GM19395 (cell line): ENCODE results near the gene CEP85L.
A peak's percentile ranks its signal among the peaks of the same experiment; 100 is the strongest.

ENCODE experiments used
- ATAC-seq: cut with Tn5 transposase; IDR thresholded peaks from one replicate; pipeline ENCODE4 v1.9.1; 2021; ENCODE audit warnings: mild to moderate bottlenecking, moderate library complexity; ENCODE audit not compliant: unreplicated experiment

CEP85L gene

DNA sequence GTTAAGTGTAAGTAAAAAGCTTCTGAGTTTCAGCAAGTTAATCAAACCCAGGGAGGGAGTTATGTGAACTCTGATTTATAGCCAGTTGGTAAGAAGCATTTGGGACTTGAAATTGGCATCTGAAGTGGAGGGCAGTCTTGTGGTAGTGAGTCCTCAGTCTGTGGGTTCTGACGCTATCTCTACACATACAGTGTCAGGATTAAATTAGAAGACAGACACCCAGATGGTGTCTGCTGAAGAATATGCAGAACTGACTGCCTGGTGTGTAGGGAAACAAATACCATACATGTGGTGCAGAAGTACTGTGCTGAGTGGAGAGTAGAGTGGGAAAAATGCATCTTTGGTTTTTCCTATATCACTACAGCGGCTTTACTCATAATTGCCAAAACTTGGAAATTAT is 146.8 kb downstream of the CEP85L start:
- no peak for ATAC-seq

DNA sequence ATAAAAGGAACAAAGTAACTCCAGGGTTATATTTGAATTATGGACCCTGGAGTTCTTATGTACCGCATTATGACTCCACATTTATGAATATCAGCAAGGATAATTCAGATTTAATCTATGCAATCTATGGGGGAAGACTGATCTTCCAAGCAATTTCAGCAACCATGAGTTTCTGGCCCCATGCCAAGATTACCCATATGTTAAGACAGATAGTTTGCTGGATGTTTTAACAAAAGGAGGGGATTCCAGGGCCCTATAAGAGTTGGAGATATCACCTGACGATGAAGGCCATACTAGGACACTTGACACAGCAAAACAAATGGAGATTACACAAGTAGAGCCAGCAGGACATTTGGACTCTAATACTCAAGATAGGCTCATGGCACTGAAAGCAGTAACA is 149.2 kb downstream of the CEP85L start:
- ATAC-seq = no peak

DNA sequence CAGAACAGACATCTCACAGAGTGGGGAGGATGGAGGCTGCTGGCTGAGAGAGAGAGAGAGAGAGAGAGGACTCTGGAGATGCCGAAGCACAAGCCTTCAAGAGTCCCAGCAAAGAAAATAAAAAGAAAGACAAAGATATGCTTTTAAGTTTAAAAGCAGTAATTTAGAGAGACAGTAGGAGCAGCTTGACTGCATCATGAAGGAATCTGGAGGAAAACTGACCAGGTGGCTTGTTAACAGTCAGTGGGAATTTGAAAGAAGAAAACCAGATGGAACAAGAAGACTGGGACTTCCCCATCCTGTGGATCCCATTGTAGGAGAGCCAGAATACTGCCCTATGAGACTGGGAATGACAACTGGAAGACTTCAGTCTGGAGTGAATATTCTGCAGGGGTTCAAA is 149.6 kb downstream of the CEP85L start:
- no peak for ATAC-seq

DNA sequence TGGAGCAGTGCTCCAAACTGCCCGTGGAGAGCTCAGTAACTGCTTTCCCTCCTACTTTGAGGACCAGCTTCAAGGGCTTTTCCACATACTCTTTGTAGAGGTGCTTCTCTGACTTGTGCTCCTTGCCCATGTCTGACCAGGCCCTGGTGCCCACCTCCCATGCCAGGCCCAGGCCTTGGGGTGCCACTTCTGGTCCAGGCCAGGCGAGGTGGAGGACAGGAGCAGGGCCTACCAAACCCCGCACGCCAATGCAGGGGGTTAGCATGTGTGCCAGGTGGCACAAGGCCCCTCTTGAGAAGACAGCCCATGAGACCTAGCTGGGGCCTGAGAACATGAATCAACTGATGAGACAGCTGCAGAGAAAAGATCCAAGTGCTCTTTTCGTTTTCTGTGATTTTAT is 150.3 kb downstream of the CEP85L start:
- ATAC-seq = no peak

DNA sequence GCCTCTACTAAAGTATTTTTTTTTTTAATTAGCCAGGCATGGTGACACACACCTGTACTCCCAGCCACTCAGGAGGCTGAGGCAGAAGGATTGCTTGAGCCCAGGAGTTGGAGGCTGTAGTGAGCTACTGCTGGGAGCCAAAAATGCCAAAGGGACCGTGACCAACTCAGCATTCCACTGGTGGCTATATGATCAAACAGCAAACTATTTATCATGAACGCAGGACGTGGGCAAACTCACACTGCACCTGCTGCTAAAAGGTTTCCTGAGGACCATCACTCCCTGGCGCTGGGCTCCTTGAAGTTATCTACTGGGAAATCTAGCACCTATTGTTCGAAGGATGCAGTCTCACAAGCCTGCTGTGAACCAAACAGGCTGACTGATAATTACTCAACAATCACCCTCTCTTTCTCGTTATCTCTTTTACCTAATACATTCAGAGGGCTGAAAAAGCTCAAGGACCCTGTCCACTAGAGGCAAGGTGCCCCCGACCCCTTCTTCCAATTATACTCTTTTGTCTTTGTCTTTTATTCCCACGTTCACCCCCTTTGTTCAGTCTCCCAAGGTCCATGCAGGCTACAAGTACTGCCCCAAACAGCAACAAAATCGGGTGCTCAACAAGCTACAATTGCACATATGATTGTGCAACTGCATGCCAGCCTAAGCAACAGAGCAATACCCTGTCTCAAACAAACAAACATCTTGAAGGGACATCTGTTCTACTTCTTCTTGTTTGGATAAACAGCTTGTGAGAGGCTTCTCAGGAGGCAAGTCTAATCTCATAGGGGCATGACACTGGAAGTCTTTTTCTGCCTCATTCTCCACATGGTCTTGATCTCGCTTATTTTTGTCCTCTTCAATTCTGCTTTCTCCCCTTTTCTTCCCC is 151.0 kb downstream of the CEP85L start:
- ATAC-seq = no peak

DNA sequence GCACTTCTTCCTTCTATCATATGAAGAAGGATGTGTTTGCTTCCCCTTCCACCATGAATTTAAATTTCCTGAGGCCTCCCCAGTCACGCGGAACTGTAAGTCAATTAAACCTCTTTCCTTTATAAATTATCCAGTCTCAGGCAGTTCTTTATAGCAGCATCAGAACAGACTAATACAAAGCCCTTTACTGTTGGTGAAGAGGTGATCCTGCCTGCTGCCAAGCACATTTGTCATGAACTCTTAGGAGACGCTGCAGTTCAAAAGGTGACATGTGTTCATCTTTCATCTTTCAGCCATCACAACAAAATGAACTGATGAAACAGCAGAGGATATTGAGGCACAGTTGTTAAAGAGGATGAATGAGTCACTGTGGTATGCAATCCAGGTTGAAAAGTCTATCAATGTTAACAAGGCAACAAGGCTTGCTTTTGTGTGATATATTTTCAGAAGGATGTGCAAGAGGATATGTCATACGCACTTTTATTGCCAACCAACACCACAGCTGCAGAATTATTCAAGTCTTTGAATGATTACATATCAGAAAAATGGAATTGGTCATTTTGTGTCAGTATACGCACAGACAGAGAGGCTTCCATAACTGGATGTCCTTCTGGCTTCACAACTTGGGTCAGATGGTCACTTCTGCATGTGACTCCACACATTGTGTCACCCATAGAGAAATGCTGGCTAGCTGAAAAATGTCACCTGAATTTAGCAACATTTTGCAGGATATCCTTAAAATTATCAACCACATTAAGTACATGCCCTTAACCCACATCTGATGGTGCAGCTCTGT is 155.7 kb downstream of the CEP85L start:
- ATAC-seq = no peak

DNA sequence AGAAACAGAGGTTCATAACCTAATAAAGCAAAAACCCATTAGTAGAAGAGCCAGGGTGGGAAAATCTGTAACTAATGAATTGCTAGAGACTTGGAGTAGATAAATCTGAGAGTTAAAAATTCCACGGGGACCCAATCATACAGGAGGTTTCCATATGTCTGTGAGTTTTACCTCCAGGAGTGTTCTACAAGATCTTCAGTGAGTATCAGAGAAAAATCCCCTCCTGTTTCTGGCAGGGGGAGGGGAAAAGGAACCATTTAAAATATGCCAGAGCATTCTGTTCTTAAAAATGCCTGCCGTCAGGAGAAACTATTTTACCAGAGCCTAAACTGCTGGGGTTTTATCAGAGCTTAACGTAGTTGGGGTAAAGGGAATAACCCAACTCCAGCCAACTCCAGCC is 157.3 kb downstream of the CEP85L start:
- no peak for ATAC-seq

DNA sequence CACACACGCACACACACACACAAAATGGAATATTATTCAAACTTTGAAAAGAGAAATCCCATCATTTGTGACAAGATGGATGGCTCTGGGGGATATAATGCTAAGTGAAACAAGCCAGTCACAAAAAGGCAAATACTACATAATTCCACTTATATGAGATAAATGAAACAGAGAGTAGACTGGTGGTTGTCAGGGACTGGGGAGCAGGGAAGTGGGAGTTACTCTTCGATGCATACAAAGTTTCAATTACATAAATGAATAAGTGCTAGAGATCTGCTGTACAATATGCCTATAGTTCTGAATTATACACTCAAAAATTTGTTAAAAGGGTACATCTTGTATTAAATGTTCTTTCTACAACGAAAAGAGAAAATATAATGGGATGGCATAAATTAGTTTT is 161.4 kb downstream of the CEP85L start:
- ATAC-seq = no peak

DNA sequence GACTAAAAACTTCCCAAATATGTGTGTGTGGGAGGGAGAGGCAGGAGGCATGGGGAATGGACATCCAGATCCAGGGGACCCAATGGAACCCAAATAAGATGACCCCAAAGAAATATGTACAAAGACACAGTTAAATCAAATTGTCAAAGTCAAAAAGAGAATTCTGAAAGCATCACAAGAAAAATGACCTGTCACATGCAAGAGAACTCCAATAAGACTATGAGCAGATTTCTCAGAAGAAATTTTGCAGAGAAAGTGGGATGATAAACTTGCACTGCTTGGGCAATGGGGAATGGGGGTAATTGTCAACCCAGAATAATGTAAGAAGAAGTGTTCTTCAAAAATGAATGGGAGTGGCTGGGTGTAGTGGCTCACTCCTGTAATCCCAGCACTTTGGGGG is 162.8 kb downstream of the CEP85L start:
- ATAC-seq = no peak

DNA sequence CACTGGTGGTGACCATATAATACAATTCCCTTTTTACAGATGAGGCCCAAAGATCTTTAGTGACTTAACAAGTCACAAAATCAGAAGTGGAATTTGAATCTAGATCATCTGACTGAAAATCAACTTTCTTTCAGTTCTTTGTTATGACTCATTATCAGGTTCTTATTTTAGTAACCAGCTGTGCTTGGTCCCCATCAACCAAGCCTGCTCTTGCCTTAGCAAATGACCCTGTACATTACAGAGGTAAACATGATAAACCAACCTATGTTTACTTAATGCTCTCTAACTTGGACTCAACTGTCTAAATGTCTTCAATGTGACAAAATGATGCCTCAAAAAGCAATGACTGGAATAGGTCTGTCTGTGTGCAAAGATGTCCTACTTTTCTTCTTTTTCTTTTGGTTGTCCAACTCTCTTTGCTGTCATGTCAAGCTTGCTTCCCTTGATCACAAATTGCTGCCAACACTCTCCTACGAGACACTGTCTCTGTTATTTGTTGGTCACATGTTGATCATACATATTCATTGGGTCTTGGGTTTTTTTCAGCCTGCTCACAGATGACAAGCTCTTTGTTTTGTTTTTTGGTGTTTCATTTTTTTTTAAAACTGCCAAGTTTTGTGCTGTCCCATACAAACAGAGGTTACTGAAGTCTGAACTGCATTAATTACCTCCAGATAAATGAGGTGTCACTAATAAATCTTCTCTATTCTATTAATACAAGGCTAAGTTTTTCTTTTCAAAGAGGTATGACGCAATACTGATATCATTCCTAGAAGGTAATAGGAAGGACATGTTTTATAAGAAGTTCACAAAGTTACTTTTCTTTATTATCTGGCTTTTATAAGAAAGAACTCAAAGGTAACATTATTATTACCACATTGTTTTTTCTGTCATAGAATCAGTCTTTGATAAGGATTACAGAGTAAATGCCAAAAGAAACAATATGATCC is 165.5 kb downstream of the CEP85L start:
- ATAC-seq = peak; percentile 98

DNA sequence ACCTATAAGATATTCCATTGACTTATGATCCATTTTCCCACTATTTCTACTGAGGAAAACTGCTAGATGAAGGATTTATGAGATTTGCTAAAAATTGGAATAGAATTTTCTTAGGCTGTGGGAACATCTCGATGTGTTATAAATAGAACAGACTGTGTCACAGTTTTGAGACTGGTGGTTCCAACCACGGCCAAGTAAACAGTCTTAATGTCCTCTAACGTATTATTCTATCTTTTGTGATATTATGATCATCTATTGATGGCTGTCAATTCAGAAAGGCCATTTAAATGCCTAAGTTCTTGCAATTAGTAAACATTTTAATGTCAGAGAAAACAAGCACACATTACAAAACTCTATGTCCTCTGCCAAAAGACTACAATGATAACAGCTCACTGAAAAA is 174.8 kb downstream of the CEP85L start:
- no peak for ATAC-seq

DNA sequence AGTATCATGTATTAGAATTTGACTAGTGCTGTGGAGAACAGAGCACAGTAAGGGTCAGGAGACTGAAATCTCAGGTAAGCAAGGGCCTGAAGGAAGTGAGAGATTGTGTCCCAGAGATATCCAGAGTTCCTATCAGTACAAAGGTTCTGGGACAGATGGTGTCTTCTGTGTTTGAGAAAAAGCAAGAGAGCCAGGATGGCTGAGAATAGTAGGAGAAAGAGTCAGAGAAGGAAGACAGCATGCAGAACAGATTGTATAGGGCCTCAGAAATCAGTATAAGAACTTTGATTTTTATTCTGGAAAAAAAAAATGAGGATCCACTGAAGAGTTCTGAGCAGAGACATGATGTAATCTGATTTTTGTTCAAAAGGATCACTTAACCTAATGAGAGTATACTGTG is 178.1 kb downstream of the CEP85L start:
- ATAC-seq = no peak

DNA sequence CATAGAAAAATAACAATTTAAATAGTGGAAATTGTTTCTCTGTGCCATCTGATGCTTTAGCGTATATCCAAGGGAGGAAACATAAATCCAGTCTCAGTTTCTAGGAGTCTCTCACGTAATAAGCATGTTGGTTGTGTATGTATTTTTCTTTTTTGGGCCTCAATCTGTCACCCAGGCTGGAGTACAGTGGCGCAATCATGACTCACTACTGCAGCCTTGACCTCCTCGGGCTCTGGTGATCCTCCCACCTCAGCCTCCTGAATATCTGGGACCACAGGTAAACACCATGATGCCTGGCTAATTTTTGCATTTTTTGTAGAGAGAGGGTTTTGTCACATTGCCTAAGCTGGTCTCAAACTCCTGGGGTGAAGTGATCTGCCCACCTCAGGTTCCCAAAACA is 181.9 kb downstream of the CEP85L start:
- ATAC-seq = no peak

DNA sequence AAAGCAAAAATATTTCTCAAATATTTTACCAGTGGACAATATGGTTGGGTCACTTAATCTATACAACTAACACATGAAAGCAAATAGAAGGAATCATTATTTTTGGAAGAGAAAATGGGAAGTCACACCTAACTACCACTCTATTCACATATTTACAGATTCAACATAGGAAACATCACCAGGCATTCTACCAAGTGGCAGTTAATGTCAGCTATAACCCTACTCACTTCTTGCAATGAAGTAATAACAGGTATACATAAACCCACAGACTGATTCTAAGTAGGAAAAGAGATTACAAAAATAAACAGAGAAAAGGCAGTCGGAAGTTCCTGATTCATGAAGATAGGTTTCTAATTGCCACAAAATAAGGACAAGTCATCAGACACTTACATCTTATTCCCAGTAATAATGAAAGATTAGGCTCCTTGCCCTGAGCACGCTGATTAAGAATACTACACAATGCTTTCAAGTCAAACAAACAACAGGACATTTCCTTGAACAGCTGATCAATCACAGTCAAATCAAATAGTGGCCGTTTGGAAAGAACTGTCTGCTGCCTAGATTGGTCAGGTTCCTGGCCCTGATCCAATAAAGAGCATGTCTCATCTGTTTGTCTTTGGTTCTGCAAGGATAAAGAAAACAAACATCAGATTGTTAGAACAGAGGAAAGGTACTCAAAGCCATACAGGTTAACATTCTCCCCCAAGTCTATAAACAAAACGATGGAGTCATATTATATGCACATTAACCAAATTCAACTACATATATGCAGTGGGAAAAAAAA is 182.5 kb downstream of the CEP85L start:
- no peak for ATAC-seq

DNA sequence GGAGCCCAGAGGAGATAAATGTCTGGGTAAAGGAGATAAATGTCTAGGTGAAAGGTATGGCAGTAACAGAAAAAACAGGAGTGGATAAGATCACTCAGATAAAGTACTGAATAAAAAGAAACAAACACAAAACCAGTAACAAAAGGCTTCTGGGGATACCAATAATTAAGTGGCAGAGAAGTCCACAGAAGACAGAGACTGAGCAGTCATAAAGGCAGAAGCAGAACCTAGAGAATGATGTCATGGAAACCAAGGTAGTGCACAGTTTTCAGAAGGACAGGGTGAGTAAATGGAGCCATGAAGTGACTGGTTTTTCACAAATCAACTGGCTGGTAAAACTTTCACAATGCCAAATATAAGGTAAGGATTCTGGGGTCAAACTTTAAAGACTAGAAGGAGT is 184.2 kb downstream of the CEP85L start:
- peak; percentile 90 for ATAC-seq

DNA sequence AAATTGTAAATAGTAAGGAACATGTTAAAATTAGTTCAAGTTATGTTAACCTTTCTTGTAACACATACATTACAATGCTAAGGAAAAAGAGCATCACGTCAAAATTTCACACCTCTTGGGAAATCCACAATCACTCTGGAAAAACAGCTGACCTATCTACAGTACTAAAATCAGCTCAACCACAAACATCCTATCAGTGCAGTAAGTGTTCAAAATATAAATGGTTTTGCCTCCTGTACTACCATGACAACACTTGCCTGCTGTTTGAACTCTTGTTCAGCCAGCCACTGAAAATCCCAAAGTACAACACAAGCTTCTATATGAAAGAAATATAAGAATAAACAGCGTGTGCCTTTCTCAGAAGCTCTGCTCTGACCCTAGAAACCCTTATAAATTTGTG is 186.8 kb downstream of the CEP85L start:
- ATAC-seq = no peak

DNA sequence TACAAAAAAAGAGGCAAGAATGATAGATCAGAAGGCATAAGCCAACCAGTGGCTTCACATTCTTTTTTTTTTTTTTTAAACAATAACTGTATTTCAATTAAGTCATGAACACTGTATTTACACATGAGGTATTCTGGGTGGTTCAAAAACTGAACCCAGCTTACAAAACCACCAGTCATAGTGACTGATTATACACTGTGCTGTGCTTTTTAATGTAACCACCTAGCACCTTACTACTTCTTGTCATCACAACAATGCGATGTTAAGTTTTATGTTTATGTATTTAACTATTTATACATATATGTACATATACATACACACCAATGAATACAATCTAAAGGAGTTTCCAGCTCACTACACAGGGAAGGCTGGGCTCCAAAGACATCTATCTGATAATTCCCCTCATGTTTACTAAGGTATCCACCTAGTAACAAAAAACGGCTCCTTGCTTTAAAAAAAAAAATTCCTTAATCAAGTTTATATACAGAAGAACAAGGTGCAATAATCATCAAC is 190.4 kb downstream of the CEP85L start:
- ATAC-seq = no peak

DNA sequence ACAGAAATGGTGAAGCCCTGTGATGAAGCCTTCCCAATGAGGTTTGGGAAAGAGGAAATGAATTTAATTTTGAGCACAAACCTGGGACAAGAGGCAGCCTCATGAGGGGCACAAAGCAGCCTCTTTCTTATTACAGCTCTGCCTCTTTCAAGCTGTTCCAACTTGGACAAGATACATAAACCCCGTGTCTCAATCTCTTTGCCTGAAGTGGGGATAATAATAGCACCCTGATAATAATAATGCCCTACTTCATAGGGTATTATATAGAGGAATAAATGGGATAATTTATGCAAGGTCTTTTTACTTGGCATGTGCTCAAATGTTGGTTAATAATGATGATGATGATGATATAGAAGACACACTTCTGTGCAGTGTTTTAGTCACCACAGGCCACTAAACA is 194.4 kb downstream of the CEP85L start:
- no peak for ATAC-seq

DNA sequence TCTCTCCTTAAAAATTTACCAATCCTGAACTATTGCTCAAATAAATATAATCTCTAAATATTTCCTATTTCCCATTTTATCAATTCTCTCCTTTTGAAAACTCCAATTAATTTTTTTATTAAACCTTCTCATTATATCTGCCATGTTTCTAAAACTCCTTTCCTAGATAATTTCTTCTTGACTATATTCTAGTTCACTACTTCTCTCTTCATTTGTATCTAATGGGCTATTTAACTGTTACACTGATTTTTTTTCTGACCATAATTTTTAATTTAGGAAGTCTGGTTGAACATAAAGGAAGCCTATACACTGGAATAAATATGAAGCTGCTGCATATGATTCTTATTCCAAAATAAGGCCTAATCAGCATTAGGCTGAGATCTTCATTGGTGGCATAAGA is 199.6 kb downstream of the CEP85L start:
- no peak for ATAC-seq

DNA sequence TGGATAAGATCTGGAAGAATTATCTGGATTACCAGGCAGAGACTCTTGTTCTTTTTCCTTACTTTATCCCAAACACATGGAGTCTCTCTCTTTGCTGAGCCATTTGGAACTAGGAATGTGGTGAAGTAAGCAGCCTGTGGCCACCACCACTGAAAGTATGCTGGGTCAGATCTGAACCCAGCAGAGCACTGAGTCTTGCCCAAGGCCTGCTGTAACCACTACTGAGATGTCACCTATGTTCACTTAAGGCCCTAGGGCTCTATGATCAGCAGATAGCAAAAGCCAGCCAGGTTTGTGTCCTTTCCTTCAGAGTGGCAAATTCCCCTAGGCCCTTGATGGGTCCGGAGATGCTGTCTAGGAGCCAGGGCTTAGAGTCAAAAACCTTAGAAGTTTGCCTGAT is 206.6 kb downstream of the CEP85L start:
- ATAC-seq = peak; percentile 98
